GM12873 (cell line): ENCODE results near the gene SDHD.

Experiments used
- CTCF ChIP-seq: IDR thresholded peaks from 2 replicates; pipeline ENCODE4 v1.5.1; 2012; ENCODE audit warnings: low read depth, mild to moderate bottlenecking, moderate library complexity, low read length, control low read depth; ENCODE audit not compliant: insufficient read depth; ENCODE audit errors: missing control alignments

SDHD gene

GRCh38 chr11:112114460-112114859, 27.8 kb downstream of the SDHD start:
- no peak for TF ChIP-seq CTCF

- no peak for TF ChIP-seq CTCF
Observed at GRCh38 chr11:112115386-112115785, 28.7 kb downstream of the SDHD start.

GRCh38 chr11:112118176-112118575, 31.5 kb downstream of the SDHD start:
- no peak for TF ChIP-seq CTCF

GRCh38 chr11:112121981-112122615, 35.4 kb downstream of the SDHD start:
- no peak for TF ChIP-seq CTCF

- no peak for TF ChIP-seq CTCF
Observed at GRCh38 chr11:112123129-112123528, 36.5 kb downstream of the SDHD start.

GRCh38 chr11:112127056-112127455, 40.4 kb downstream of the SDHD start:
- TF ChIP-seq CTCF: no peak

- TF ChIP-seq CTCF: no peak
Observed at GRCh38 chr11:112128483-112129121, 41.9 kb downstream of the SDHD start.
